Lung (tissue), 16 donors: Measurements from ENCODE around the gene CEBPB. TPM values are rescaled to one million over a fixed set of nuclear protein-coding genes. Genes with fewer than 3 reads are reported as not detected.

Experiments used
- ATAC-seq: fragments of 200-7000 bp; cut with Tn5 transposase; one replicate; pipeline ENCODE4 v1.9.1; 2020; ENCODE audit warnings: moderate number of reproducible peaks; ENCODE audit not compliant: insufficient read depth, low FRiP score
- DNase-seq, 3 donors: peaks; one replicate each; pipeline ENCODE4 v3.0.0-alpha.2; 2013 to 2017
- H3K27ac ChIP-seq, 2 donors: one replicate each; pipeline ENCODE4 v1.5.1; 2013; ENCODE audit warnings: mild to moderate bottlenecking in 2 of 2, moderate library complexity in 2 of 2, control low read depth in 1 of 2, inconsistent platforms in 1 of 2, low read depth in 1 of 2, low read length in 1 of 2
- H3K27me3 ChIP-seq, 3 donors: one replicate each; pipeline ENCODE4 v1.5.1; 2013; ENCODE audit warnings: low read length in 2 of 3; ENCODE audit not compliant: control insufficient read depth in 3 of 3, insufficient read depth in 3 of 3
- H3K36me3 ChIP-seq, 4 donors: one replicate each; pipeline ENCODE4 v1.5.1; 2013; ENCODE audit warnings: low read length in 4 of 4, mild to moderate bottlenecking in 1 of 4, moderate library complexity in 1 of 4; ENCODE audit not compliant: control insufficient read depth in 4 of 4, insufficient read depth in 4 of 4
- H3K4me1 ChIP-seq, 5 donors: one replicate each; pipeline ENCODE4 v1.5.1; 2013; ENCODE audit warnings: low read length in 5 of 5, mild to moderate bottlenecking in 2 of 5, moderate library complexity in 1 of 5; ENCODE audit not compliant: control insufficient read depth in 5 of 5, insufficient read depth in 5 of 5
- H3K4me3 ChIP-seq: one replicate; pipeline ENCODE4 v1.5.1; 2013; ENCODE audit warnings: mild to moderate bottlenecking, control low read depth, moderate library complexity
- H3K9ac ChIP-seq, 2 donors: one replicate each; pipeline ENCODE4 v1.5.1; 2013; ENCODE audit warnings: low read length in 2 of 2, control low read depth in 1 of 2; ENCODE audit not compliant: insufficient read depth in 1 of 2
- H3K9me3 ChIP-seq, 4 donors: one replicate each; pipeline ENCODE4 v1.5.1; 2013; ENCODE audit warnings: low read length in 3 of 4, mild to moderate bottlenecking in 1 of 4, moderate library complexity in 1 of 4; ENCODE audit not compliant: control insufficient read depth in 4 of 4, insufficient read depth in 3 of 4
- WGBS, 2 donors: extraction: QIAGEN DNeasy Blood & Tissue Kit; methylation state at CpG; one replicate each; pipeline ENCODE4 v1.1.7; 2013; 5-methylcytosine and 5-hydroxymethylcytosine counted together
- long read RNA-seq, 5 donors: transcript quantifications; one replicate each; lab custom pipeline, GENCODE V29; 2026
- polyA plus RNA-seq, 2 donors: library from polyadenylated mRNA; stranded (reverse); fragments of 200-250 nt; gene quantifications; one replicate each; pipeline ENCODE4 v1.2.1, GENCODE V29; 2013
- total RNA-seq, 2 donors: library from RNA; depleted of rRNA in 1 of 2; stranded (reverse); fragments of >200 nt in 1 of 2; gene quantifications; one replicate each; pipeline ENCODE4 v1.2.1, GENCODE V29; 2014 to 2021
- TF ChIP-seq, protein P1 (sequence below): IDR thresholded peaks from 2 replicates; pipeline ENCODE4 v1.5.1; 2012; ENCODE audit warnings: mild to moderate bottlenecking; ENCODE audit errors: control extremely low read depth, extremely low read depth
- donor health status: control.
- donor health status: control.
- donor health status: Bipolar disorder and iron deficiency.
- donor health status: healthy.
- donor health status: DM: yes; HTN: yes; CAD: no.

Gene CEBPB
- total RNA-seq (100 to 1,000 TPM in 1 of 2 donors, 10 to 100 TPM in 1; 54.6 to 296 TPM), polyA plus RNA-seq (100 to 1,000 TPM in 1 of 2 donors, 10 to 100 TPM in 1; 53.2 to 194 TPM)
- long read RNA-seq, donor 1, transcript CEBPB-201 (1 exons, 1,956 nt), result major isoform, 137 of 137 reads
- long read RNA-seq, donor 1, partial matches to known transcripts, result 0 of 137 reads
- long read RNA-seq, donor 1, other reads (novel, unspliced or antisense), result 0 of 137 reads
- long read RNA-seq, donor 2, transcript CEBPB-201 (1 exons, 1,956 nt), result major isoform, 45 of 45 reads
- long read RNA-seq, donor 2, partial matches to known transcripts, result 0 of 45 reads
- long read RNA-seq, donor 2, other reads (novel, unspliced or antisense), result 0 of 45 reads
- long read RNA-seq, donor 3, transcript CEBPB-201 (1 exons, 1,956 nt), result major isoform, 48 of 48 reads
- long read RNA-seq, donor 3, partial matches to known transcripts, result 0 of 48 reads
- long read RNA-seq, donor 3, other reads (novel, unspliced or antisense), result 0 of 48 reads
- long read RNA-seq, donor 4, transcript CEBPB-201 (1 exons, 1,956 nt), result major isoform, 39 of 39 reads
- long read RNA-seq, donor 4, partial matches to known transcripts, result 0 of 39 reads
- long read RNA-seq, donor 4, other reads (novel, unspliced or antisense), result 0 of 39 reads
- long read RNA-seq, donor 5, transcript CEBPB-201 (1 exons, 1,956 nt), result major isoform, 126 of 126 reads
- long read RNA-seq, donor 5, partial matches to known transcripts, result 0 of 126 reads
- long read RNA-seq, donor 5, other reads (novel, unspliced or antisense), result 0 of 126 reads

DNA sequence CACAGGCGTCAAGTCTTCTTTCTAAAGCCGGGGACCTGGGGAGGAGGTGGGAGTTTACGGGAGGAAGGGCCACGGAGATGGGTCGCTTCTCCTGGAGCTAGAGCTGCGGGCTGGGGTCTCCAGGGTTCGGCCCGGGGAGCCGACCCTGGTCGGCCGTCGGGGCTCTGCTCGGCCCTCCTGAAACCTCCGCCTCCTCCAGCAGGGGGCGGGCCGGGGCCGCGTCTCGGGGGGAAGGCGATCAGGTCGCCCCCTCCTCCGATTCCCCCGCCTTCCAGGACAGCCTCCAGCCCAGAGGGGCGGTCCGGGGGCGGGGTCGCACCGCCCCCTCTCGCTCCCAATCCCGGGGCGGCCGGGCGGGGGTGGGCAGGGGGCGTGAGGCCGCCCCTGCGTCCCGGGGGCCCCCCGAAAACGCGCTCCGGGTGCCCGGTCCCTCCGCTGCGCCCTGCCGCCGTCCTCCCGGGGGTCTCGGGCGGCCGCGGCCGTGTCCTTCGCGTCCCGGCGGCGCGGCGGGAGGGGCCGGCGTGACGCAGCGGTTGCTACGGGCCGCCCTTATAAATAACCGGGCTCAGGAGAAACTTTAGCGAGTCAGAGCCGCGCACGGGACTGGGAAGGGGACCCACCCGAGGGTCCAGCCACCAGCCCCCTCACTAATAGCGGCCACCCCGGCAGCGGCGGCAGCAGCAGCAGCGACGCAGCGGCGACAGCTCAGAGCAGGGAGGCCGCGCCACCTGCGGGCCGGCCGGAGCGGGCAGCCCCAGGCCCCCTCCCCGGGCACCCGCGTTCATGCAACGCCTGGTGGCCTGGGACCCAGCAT lies at the start of gene CEBPB:
CEBPB (plus strand) TSS at position 580 of the 814 bp plus-strand sequence; CDS start at position 784, 204 bp downstream.
- DNase-seq (peak; percentile 95 to 97 (median 96)), ATAC-seq (peak; percentile 67)
- 1% methylated on average over 62 to 89 of the region's 89 CpGs for WGBS, 2 donors
- H3K27ac ChIP-seq, result peak within 1 kb of the TSS; percentile 92 to 100
- peaks cover 0 to 26% (median 10%) of the 10 kb centered on the region in 5 donors for H3K4me1 ChIP-seq
- H3K27me3 ChIP-seq, result no peaks in the 10 kb centered on the region
- H3K9me3 ChIP-seq, result no peaks in the 10 kb centered on the region
- H3K9ac ChIP-seq, result peak within 1 kb of the TSS; percentile 60 to 79
- TF ChIP-seq, protein P1, sequence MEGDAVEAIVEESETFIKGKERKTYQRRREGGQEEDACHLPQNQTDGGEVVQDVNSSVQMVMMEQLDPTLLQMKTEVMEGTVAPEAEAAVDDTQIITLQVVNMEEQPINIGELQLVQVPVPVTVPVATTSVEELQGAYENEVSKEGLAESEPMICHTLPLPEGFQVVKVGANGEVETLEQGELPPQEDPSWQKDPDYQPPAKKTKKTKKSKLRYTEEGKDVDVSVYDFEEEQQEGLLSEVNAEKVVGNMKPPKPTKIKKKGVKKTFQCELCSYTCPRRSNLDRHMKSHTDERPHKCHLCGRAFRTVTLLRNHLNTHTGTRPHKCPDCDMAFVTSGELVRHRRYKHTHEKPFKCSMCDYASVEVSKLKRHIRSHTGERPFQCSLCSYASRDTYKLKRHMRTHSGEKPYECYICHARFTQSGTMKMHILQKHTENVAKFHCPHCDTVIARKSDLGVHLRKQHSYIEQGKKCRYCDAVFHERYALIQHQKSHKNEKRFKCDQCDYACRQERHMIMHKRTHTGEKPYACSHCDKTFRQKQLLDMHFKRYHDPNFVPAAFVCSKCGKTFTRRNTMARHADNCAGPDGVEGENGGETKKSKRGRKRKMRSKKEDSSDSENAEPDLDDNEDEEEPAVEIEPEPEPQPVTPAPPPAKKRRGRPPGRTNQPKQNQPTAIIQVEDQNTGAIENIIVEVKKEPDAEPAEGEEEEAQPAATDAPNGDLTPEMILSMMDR, result peak; percentile 54
- peak within 1 kb of the TSS; percentile 95 for H3K4me3 ChIP-seq
- H3K36me3 ChIP-seq, result peaks cover 0 to 35% (median 18%) of the 10 kb centered on the region in 4 donors

GRCh38 chr20:50141018-50141675 lies 49.5 kb upstream of the CEBPB start:
- ATAC-seq (no peak), DNase-seq (no peak)
- peaks cover 0 to 35% (median 3%) of the 10 kb centered on the region in 5 donors for H3K4me1 ChIP-seq
- H3K4me3 ChIP-seq, result no peak overlapping the region
- no peak overlapping the region for H3K9ac ChIP-seq
- 91 to 95% methylated on average over 6 of the region's 6 CpGs for WGBS, 2 donors
- TF ChIP-seq, protein P1, result no peak
- peaks cover 0 to 27% (median 13%) of the 10 kb centered on the region in 4 donors for H3K36me3 ChIP-seq
- no peaks in the 10 kb centered on the region for H3K9me3 ChIP-seq
- peak overlapping the region in 1 of 2 donors; percentile 28 for H3K27ac ChIP-seq
- H3K27me3 ChIP-seq, result no peaks in the 10 kb centered on the region

DNA sequence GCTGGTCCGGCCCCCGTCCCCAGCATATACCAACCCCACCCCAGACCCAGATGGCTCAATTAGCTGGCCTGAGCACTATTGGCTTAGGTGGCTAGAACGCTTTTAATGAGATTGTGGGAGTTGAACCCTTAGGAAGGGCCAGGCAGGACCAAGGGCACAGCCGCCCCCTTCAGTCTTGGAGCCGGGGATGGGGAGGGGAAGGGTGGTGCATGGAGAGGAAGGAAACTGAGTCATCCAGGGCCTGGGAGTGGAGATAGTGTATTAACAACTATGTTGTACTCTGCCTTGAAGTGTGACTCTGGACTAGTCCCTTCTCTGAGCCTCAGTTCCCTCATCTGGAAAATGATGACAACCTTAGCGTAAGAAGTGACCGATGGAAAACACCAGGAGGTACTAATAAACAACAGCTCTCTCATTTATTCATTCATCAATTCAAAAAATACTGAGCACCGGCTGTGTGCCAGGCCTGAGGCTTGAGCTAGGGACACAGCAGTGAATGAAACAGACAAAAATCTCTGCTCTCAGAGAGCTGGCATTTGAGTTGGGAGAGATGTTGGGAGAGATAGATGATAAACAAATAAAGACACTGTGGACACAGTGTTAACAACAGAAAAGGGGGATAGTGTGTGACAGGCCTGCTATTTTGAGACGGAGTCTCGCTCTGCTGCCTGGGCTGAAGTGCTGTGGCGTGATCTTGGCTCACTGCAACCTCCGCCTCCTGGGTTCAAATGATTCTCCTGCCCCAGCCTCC lies 48.6 kb upstream of the CEBPB start:
- WGBS, 2 donors, result 78 to 85% methylated on average over 12 of the region's 12 CpGs
- Histone ChIP-seq H3K9me3 (no peaks in the 10 kb centered on the region), H3K9ac (no peak overlapping the region), H3K4me1 (peaks cover 0 to 39% (median 3%) of the 10 kb centered on the region in 5 donors), H3K36me3 (peaks cover 0 to 30% (median 16%) of the 10 kb centered on the region in 4 donors), H3K27me3 (no peaks in the 10 kb centered on the region), H3K27ac (peak overlapping the region in 1 of 2 donors; percentile 40), H3K4me3 (no peak overlapping the region)
- DNase-seq, result no peak
- ATAC-seq, result no peak
- TF ChIP-seq, protein P1, result no peak
